DMS153 treated with DMSO at 0.1 percent for 48 hours (cell line): Measurements from ENCODE around the gene PRR23B.

Source experiments
- DNase-seq: peaks from one replicate; lab custom pipeline; 2025; ENCODE audit not compliant: unreplicated experiment; lab: John Stamatoyannopoulos, UW

The PRR23B gene

DNA sequence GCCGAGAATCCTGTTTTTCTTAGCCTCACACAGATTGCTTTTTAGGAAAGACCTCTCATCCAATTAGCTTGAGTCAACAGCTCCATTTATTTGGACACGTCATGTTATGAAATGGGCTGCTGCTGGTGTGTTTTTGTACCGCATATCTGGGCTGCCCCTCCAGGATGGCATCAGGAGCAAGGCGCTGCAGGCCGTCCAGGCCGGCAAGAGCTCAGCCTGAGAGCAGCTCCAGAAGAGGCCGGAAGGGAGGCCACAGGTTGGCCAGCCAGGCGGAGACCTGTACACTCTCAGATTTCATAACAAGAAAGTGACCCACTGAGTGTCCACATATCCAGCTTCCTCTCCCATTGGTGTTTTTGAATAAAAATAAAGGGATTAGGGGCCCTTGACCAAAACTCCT is 45.4 kb downstream of the PRR23B start:
- DNase-seq, result no peak

DNA sequence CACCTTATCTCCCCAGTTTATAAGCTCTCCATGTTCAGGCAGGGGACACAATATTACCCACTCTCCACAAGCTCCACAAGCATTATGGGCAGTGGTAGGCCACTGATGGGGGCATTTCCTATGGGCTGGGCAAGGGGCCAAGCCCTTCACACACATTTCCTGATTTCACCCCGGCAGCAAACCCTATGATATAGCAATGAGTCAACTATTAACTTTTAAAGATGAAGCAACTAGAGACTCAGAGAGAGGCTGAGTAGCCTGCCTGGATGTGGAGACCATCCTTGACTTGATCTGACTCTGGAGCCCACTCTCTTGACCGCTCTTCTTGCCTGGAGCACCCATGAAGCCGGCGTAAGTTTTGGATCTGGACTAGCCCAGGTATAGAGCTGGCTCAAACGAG is 46.3 kb downstream of the PRR23B start:
- no peak for DNase-seq

DNA sequence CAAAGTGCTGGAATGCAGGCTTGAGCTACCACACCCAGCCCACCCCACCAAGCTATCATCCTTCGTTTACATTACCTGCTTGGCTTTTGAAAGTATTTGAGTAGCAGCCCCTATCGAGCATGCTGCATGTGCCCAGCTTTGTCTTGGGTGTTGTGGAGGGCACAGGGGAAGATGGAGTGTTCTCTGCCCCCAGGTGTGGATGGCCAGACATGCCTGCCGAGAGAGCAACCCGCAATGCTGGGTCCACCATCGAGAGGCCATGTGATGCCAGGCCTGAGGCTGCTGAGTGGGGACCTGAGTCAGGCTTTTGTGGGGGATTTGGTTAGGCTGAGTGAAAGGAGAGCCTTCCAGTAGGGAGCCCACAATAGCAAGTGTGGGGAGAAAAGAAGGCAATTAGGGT is 47.8 kb downstream of the PRR23B start:
- DNase-seq, result no peak

DNA sequence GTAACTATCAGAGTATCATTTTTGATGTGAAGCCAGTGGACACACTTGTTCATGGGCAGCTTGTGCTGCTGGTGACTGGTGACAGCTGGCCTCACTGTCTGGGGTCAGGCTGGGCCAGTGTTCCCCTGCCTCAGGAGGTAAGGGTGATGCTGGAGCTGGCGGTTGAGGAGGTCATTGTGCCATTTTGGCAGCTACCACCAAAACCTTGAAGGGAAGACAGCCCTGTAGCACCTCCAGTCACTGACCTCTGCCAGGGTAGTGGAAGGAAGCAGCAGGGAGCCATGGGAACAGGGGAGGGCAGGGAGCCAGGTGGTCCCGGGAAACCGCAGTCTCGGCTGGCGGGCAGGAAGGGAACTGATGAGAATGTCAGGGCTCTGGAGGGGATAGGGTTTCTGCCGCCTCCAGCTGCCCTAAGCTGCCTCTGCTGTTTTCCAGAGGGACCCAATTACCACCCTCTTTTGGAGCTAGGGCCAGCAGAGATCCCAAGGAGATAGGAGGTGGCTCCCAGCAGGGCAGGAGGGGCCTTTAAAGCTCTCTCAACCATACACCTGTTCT is 48.9 kb downstream of the PRR23B start:
- DNase-seq, result no peak
